ENCODE data around the gene MBNL2.
A peak's percentile ranks its signal among the peaks of the same experiment; 100 is the strongest.

Gene MBNL2

GRCh38 chr13:97221989-97222700 is at the start of gene MBNL2:
Gene MBNL2, plus strand, starts transcription at chr13:97222333. Its CDS starts 53,903 bp downstream, at chr13:97276236.
- no peak for TF ChIP-seq CTCF (IDR thresholded peaks at IDR 0.05; ENCODE audit: control insufficient read depth, insufficient read depth, low read depth, low read length, missing control alignments)
- H3K4me3 ChIP-seq (ENCODE audit: control insufficient read depth, low read depth, low read length) = peak within 1 kb of the TSS; percentile 58
- peak; percentile 77 for DNase-seq (ENCODE audit: low read depth)

GRCh38 chr13:97174638-97175037 is 47.5 kb upstream of the MBNL2 start:
- no peak overlapping the region for H3K4me3 ChIP-seq (ENCODE audit: control insufficient read depth, low read depth, low read length)
- no peak for DNase-seq (ENCODE audit: low read depth)
- TF ChIP-seq CTCF (IDR thresholded peaks at IDR 0.05; ENCODE audit: control insufficient read depth, insufficient read depth, low read depth, low read length, missing control alignments) = no peak

GRCh38 chr13:97175041-97175440 is 47.1 kb upstream of the MBNL2 start:
- no peak for TF ChIP-seq CTCF (IDR thresholded peaks at IDR 0.05; ENCODE audit: control insufficient read depth, insufficient read depth, low read depth, low read length, missing control alignments)
- DNase-seq (ENCODE audit: low read depth) = no peak
- no peak overlapping the region for H3K4me3 ChIP-seq (ENCODE audit: control insufficient read depth, low read depth, low read length)

GRCh38 chr13:97179501-97179900 is 42.6 kb upstream of the MBNL2 start:
- no peak for DNase-seq (ENCODE audit: low read depth)
- no peak for TF ChIP-seq CTCF (IDR thresholded peaks at IDR 0.05; ENCODE audit: control insufficient read depth, insufficient read depth, low read depth, low read length, missing control alignments)
- no peak overlapping the region for H3K4me3 ChIP-seq (ENCODE audit: control insufficient read depth, low read depth, low read length)

- TF ChIP-seq CTCF (IDR thresholded peaks at IDR 0.05; ENCODE audit: control insufficient read depth, insufficient read depth, low read depth, low read length, missing control alignments) = no peak
- no peak overlapping the region for H3K4me3 ChIP-seq (ENCODE audit: control insufficient read depth, low read depth, low read length)
- DNase-seq (ENCODE audit: low read depth) = no peak
These were observed 39.8 kb upstream of the MBNL2 start for GRCh38 chr13:97182111-97182890.

GRCh38 chr13:97185291-97185690 is 36.8 kb upstream of the MBNL2 start:
- H3K4me3 ChIP-seq (ENCODE audit: control insufficient read depth, low read depth, low read length) = no peak overlapping the region
- TF ChIP-seq CTCF (IDR thresholded peaks at IDR 0.05; ENCODE audit: control insufficient read depth, insufficient read depth, low read depth, low read length, missing control alignments) = no peak
- DNase-seq (ENCODE audit: low read depth) = no peak
